Posterior vena cava (tissue), 2 donors: ENCODE results near the gene SEMA3D. TPM values are rescaled to one million over a fixed set of nuclear protein-coding genes. Genes with fewer than 3 reads are reported as not detected.

ENCODE experiments used
- DNase-seq: peaks from one replicate; pipeline ENCODE4 v3.0.0-alpha.2; 2020; ENCODE audit warnings: low spot score
- intact Hi-C, 2 donors: fragments of 100-400 bp; cut with DNase I; formaldehyde crosslinking; loops; one replicate each; pipeline versions ENCODE4 v1.14.1 to v1.14.2; 2022 to 2023
- total RNA-seq, 2 donors: library from RNA; stranded (reverse); fragmentation: NEBNext Ultra II Directional; extraction: Animal tissue kit (Norgen Biotek cat#: 25700); gene quantifications; one replicate each; pipeline ENCODE4 v1.2.1, GENCODE V29; 2021
- donor health status: DM: yes; HTN: yes; CAD: no.
- donor health status: DM: yes; HTN: yes; CAD: no.

The SEMA3D gene
- total RNA-seq, 2 donors from 2014 or later: 19.8 to 21.4 TPM

GRCh38 chr7:85186083-85186520 lies 754 bp downstream of the SEMA3D start:
- intact Hi-C loops: loop anchor here in 1 of 2 donors (5.0 kb wide), 1 partner anchor 144 kb away; no protein-coding TSS in a partner anchor
- peak; percentile 82 for DNase-seq

DNA sequence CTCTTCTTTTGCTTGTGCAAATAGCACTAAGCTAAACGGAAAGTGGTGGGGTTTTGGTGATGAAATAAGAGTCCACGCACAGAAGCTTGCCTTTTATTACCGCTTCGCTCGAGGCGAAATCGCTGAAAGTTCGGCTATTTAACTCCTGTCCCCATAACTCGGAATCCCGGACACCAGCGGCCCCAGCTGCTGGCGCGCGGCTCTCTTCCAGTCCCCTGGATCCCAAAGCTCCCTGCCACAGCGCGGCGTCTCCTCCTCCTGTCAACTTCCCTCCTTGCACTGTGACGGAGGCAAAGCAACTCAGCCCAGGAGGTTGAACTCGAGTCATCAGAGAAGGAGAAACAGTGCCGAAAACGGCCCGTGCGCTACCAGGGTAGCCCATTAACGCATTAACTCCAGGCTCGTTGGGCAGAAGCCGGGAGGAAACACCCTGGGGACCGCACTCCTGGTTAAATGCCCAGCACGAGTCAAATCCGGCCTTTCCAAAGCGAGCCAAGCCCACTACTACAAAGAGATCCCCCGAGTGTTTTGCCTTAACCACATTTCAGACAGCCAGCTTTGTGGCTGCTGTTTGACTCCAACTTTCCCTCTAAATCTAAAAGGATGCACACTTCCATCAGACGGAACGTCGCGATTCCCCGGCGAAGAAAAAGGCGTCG lies 1.3 kb downstream of the SEMA3D start:
- intact Hi-C loops: loop anchor here in 1 of 2 donors (5.0 kb wide), 1 partner anchor 143 kb away; no protein-coding TSS in a partner anchor
- peak; percentile 91 for DNase-seq

DNA sequence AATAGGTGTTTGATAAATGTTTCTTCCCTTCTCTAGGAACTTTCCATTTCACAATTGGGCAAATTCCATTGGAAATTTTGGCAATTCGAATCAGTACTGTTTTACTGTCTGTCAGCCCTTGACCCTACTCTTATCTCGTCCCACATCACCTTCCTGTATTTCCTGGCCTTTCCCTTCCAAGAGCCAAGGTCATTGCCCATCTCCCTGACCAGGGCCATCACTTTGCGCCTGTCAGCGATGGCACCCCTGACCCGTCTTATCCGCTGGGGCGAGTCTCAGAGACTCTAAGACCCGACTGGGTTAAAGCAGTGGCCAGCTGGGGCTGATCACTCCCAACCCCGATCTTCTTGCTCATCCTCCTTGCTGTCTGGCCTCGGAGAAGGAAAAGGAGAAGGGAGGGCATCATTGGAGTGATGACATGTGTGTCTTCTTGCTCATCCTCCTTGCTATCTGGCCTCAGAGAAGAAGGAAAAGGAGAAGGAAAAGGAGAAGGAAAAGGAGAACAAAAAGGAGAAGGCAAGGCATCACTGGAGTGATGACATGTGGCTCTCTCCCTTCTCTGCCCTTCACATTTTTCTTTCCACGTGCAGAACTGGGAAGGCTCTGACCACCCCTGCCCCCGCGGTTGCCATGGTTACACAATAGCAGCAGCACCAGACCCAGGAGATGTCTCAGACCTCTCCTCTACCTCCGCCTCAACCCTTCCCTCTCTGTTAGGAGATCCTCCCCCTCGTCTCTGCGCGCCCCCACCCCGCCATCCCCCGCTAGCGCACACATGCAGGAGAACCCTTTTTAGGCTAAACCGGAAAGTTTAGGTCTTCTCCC lies 2.0 kb downstream of the SEMA3D start:
- DNase-seq: peak; percentile 86
- intact Hi-C loops: loop anchor here in 1 of 2 donors (5.0 kb wide), 1 partner anchor 143 kb away; no protein-coding TSS in a partner anchor

DNA sequence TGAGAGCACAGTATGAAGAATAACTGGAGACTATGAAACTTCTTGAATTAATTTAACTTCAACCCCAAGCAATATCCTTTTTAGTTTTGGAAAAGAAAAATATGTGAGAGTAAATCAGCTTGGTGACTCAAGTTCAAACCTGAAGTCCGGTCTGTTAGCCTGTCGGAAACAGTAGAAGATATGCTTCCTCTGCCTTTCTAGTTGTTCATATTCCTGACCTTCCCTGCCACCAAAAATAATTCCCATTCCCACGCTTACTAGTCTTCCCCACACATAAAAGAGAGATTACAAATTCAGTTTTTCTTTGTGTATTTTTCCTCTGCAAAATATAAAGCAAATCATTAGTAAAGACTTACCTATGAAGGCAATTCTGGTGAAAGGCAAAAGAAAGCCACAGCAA lies 3.6 kb downstream of the SEMA3D start:
- intact Hi-C loops: no loop called here
- no peak for DNase-seq

DNA sequence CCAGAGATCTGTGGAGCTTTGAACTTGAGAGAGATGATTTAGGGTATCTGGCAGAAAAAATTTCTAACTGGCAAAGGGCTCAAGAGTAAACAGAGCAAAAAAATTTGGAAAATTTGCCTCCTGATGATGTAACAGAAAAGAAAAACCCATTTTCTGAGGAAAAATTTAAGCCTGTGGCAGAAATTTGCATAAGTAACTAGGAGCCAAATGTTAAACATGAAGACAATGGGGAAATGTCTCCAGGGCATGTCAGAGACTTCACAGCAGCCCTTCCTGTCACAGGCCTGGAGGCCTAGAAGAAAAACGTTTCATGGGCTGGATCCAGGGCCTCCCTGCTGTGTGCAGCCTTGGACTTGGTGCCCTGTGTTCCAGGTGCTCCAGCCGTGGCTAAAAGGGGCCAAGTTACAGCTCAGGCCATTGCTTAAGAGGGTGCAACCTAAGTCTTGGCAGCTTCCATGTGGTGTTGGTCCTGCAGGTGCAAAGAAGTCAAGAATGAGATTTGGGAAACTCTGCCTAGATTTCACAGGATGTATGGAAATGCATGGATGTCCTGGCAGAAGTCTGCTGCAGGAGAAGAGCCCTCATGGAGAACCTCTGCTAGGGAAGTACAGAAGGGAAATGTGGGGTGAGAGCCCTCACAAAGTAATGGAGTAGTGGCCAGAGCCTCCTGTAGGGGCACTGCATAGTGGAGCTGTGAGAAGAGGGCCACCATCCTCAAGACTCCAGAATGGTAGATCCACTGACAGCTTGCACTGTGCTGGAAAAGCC lies 8.1 kb downstream of the SEMA3D start:
- intact Hi-C loops: loop anchor here in 1 of 2 donors (10.0 kb wide), 1 partner anchor 74 kb away; no protein-coding TSS in a partner anchor

GRCh38 chr7:85177316-85177715 lies 9.5 kb downstream of the SEMA3D start:
- intact Hi-C loops: loop anchor here in 1 of 2 donors (10.0 kb wide), 1 partner anchor 73 kb away; no protein-coding TSS in a partner anchor
- no peak for DNase-seq

More for the DNA sequence above, 8.1 kb downstream of the SEMA3D start:
- no peak for DNase-seq

- intact Hi-C loops: loop anchor here in 1 of 2 donors (10.0 kb wide), 1 partner anchor 71 kb away; no protein-coding TSS in a partner anchor
- DNase-seq: no peak
Observed at GRCh38 chr7:85176197-85176596, 10.7 kb downstream of the SEMA3D start.

GRCh38 chr7:85175217-85175616 lies 11.6 kb downstream of the SEMA3D start:
- intact Hi-C loops: loop anchor here in 1 of 2 donors (10.0 kb wide), 1 partner anchor 70 kb away; no protein-coding TSS in a partner anchor
- no peak for DNase-seq

GRCh38 chr7:85172530-85172941 lies 14.3 kb downstream of the SEMA3D start:
- no peak for DNase-seq
- intact Hi-C loops: loop anchor here in 1 of 2 donors (10.0 kb wide), 1 partner anchor 68 kb away; no protein-coding TSS in a partner anchor

DNA sequence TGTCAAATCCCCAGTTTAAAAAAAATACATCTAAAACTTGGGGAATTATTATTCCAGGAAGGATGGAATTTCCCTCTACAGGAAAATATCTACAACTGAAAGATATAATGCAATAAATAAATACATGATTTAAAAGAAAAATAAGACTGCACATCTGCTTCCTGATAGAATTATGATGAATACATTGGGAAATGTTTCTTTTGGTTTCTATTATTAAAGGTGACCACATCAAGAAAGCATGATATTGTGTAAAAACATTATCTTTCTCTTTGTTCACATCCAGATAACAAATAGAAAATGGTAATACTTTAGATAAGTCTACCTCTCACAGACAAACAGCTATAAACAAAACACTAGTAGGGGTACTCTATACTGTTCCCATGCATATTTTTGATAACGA lies 19.2 kb downstream of the SEMA3D start:
- intact Hi-C loops: no loop called here
- DNase-seq: no peak

DNA sequence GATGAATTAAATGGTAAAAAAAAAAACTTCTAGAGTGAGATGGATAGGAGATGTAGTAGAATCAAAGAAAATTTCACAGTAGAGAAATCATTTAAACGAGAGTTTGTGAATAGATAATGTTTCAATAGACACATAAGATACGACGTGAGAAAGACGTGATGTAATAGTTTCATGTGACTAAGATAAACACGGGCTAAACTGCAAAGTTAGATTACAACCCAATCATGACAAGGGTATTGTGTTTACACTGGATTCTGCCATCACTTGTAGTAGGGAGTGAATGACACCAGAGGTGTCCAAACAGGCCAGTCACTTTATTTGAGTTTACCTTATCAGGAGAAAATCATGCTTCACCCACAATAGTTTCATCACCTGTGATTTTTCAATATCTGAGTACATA lies 21.6 kb downstream of the SEMA3D start:
- DNase-seq: no peak
- intact Hi-C loops: no loop called here

DNA sequence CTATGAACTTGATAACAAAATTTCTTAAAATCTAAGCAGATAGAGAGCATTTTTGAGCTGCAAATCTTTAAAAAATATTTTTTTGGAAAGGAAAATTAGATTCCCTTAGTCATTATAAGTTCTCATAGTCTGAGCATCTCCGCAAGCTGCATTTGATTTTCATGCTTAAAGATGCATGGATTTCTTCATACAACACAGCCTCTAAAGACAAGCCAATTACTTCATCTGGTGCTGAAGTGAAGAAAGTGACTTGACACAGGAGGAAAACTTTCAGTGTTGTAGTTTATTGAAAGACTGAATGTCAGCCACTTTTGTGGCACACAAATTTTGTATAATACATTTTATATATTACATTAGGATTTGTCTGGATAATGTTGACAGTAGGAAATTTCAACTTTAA lies 22.5 kb downstream of the SEMA3D start:
- DNase-seq: no peak
- intact Hi-C loops: no loop called here

- DNase-seq: no peak
- intact Hi-C loops: no loop called here
Observed at GRCh38 chr7:85162721-85163120, 24.1 kb downstream of the SEMA3D start.

- no peak for DNase-seq
- intact Hi-C loops: no loop called here
Observed at GRCh38 chr7:85160223-85160622, 26.6 kb downstream of the SEMA3D start.

- intact Hi-C loops: no loop called here
- no peak for DNase-seq
Observed at GRCh38 chr7:85159003-85159402, 27.9 kb downstream of the SEMA3D start.

DNA sequence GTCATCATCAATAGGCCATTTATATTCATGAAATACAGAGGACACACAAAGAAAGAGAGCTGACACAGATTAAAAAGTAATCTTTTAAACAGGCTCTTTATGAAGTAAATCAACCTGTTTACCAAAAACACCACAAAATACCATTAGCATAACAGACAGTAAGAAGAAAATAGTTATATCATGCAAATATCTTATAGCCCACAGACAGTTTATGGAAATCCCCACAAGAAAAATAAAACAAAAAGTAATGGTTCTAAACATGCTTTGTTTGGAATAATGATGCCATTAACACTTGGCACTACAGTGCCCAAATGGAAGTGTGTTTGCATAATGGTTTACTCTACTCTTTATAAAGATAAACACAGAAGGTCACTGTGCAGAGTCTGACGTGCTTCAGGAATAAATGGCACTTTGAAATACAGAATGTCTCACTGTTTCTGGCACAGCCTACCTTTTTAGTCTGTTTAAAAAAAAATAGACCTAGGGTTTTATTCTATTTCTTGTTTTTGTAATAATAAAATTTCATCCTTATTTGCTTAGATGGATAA lies 30.1 kb downstream of the SEMA3D start:
- no peak for DNase-seq
- intact Hi-C loops: no loop called here

GRCh38 chr7:85154282-85154937 lies 32.4 kb downstream of the SEMA3D start:
- intact Hi-C loops: no loop called here
- no peak for DNase-seq

DNA sequence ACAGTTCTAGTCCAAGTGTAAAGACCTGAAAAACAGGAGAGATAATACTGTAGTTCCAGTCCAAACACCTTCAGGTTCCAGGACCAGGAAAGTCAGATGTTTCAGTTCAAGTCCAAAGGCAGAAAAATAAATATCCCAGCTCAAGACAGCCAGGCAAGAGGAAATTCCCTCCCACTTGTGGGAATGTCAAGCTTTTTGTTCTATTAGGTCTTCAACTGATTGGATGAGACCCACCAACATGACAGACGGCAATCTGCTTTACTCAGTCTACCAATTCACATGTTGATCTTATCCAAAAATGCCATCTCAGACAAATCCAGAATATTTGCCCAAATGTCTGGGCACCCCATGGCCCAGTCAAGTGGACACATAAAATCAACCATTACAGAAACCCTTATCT lies 33.1 kb downstream of the SEMA3D start:
- no peak for DNase-seq
- intact Hi-C loops: no loop called here

GRCh38 chr7:85150624-85151023 lies 36.2 kb downstream of the SEMA3D start:
- intact Hi-C loops: no loop called here
- no peak for DNase-seq
